Right lobe of liver (tissue), 4 donors: ENCODE results near the gene GPATCH3.

Experiments
- CTCF ChIP-seq, 4 donors: fragments of 200-600 bp in 3 of 4; fragments of 450-650 bp in 1 of 4; IDR thresholded peaks; one replicate each; pipeline versions ENCODE4 v1.5.1 to v1.8.0; 2016 to 2022; ENCODE audit warnings: antibody characterized with exemption in 4 of 4, mild to moderate bottlenecking in 2 of 4
- POLR2A ChIP-seq: fragments of 450-650 bp; IDR thresholded peaks from one replicate; pipeline ENCODE4 v1.6.1; 2017; ENCODE audit warnings: antibody characterized with exemption, mild to moderate bottlenecking
- donor health status: DM: no; HTN: no; CAD: no.
- donor health status: DM: no; HTN: no; CAD: no.
- donor health status: DM: no; HTN: yes; CAD: no.

- TF ChIP-seq CTCF (IDR thresholded peaks at IDR 0.05) (no peak), POLR2A (no peak)
Measured at GRCh38 chr1:26909951-26910342, 9.7 kb upstream of the GPATCH3 start.
